ENCODE measurements around the gene ATP6V0A1.
"Not testable (repeated sequence)": the region's sequence is repeated elsewhere in the genome, so short reads cannot be mapped to it uniquely, and the experiment has no call there.

ATP6V0A1 gene

DNA sequence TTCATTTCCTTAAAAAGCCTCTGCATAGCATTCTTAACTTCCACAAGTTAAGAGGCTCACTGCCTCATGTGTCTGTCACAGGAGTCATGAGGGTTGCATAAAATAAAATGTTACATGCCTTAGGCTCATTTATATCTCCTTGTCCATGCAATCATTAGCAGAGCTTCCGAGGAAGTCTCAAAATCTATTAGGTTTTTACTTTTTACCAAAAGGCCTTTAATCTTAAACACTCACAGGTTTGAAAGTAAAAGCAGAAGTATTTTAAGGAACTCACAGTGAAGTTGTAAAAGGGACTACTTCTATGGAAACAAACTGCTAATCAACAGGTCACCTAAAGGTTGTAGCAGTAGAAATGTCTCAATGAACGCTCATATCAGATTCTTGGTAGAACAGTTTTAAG, 5.2 kb upstream of the ATP6V0A1 start:
- Histone ChIP-seq H3K4me3 (replicated peaks; ENCODE audit: low read depth, low read length) (no peak overlapping the region), H3K36me3 (ENCODE audit: control insufficient read depth, insufficient read depth, low read length) (no peaks in the 10 kb centered on the region), H3K27me3 (replicated peaks; ENCODE audit: control insufficient read depth, insufficient read depth, low read length) (no peaks in the 10 kb centered on the region)
- DNase-seq (ENCODE audit: extremely low read depth, insufficient read length): peak; percentile 15
- TF ChIP-seq, protein P1, sequence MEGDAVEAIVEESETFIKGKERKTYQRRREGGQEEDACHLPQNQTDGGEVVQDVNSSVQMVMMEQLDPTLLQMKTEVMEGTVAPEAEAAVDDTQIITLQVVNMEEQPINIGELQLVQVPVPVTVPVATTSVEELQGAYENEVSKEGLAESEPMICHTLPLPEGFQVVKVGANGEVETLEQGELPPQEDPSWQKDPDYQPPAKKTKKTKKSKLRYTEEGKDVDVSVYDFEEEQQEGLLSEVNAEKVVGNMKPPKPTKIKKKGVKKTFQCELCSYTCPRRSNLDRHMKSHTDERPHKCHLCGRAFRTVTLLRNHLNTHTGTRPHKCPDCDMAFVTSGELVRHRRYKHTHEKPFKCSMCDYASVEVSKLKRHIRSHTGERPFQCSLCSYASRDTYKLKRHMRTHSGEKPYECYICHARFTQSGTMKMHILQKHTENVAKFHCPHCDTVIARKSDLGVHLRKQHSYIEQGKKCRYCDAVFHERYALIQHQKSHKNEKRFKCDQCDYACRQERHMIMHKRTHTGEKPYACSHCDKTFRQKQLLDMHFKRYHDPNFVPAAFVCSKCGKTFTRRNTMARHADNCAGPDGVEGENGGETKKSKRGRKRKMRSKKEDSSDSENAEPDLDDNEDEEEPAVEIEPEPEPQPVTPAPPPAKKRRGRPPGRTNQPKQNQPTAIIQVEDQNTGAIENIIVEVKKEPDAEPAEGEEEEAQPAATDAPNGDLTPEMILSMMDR (IDR thresholded peaks at IDR 0.05; ENCODE audit: insufficient read depth, low read length, poor library complexity, severe bottlenecking): no peak

DNA sequence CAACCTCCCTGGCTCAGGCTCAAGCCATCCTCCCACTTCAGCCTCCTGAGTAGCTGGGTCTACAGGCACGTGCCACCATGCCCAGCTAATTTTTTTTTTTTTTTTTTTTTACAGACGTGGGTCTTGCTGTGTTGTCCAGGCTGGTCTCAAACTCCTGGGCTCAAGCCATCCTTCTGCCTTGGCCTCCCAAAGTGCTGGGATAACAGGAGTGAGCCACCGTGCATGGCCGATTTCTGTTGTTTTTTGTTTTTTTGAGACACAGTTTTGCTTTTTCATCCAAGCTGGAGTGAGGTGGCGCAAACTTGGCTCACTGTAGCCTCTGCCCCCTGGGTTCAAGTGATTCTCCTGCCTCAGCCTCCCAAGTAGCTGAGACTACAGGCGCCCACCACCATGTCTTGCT, 3.7 kb upstream of the ATP6V0A1 start:
- H3K4me3 ChIP-seq (replicated peaks; ENCODE audit: low read depth, low read length); H3K27me3 ChIP-seq (replicated peaks; ENCODE audit: control insufficient read depth, insufficient read depth, low read length); H3K36me3 ChIP-seq (ENCODE audit: control insufficient read depth, insufficient read depth, low read length); DNase-seq (ENCODE audit: extremely low read depth, insufficient read length): not testable (repeated sequence)

DNA sequence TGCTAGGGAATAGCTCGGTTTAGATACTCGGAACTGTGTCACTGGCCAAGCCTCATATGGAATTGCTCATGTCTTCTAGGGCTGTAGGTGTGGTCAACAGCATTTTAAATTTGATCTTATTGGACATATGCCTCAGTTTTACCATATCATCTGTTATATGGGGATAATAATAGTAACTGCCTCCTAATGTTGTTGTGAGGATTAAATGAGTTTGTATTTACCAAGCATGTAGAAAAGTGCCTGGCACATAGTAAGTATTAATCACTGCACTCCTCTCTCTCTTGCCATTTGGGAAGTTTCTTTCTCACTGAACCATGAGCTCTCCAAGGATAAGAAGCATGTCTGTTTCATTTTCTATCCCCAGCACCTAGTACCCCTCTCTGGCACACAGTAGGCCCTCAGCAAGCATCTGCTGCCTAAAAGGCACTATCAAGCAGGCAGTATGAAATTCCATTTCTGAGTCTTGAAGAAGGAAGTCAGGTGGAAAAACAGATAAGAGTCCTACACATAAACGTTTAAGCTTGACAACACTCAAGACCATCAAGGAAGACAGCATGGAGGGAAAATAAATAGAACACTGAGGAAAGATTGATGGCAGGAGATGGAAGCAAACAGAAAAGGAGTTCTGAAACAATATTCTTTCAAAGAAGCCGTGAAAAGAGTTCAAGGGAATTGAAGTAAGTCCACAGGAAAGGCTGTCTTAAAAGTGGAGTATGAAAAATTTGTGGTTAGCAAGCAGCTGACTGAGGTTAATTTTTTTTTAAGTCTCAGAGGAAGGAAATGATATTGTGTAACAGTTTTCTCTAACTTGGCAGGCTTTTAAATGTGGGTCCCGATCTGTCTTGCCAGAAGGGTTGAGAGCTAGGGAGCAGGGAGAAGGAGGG, 2.2 kb upstream of the ATP6V0A1 start:
- TF ChIP-seq, protein P1 (IDR thresholded peaks at IDR 0.05; ENCODE audit: insufficient read depth, low read length, poor library complexity, severe bottlenecking): no peak
- peaks cover 2% of the 10 kb centered on the region for H3K36me3 ChIP-seq (ENCODE audit: control insufficient read depth, insufficient read depth, low read length)
- peak overlapping the region; percentile 38 for H3K4me3 ChIP-seq (replicated peaks; ENCODE audit: low read depth, low read length)
- peak; percentile 55 for DNase-seq (ENCODE audit: extremely low read depth, insufficient read length)
- no peaks in the 10 kb centered on the region for H3K27me3 ChIP-seq (replicated peaks; ENCODE audit: control insufficient read depth, insufficient read depth, low read length)

DNA sequence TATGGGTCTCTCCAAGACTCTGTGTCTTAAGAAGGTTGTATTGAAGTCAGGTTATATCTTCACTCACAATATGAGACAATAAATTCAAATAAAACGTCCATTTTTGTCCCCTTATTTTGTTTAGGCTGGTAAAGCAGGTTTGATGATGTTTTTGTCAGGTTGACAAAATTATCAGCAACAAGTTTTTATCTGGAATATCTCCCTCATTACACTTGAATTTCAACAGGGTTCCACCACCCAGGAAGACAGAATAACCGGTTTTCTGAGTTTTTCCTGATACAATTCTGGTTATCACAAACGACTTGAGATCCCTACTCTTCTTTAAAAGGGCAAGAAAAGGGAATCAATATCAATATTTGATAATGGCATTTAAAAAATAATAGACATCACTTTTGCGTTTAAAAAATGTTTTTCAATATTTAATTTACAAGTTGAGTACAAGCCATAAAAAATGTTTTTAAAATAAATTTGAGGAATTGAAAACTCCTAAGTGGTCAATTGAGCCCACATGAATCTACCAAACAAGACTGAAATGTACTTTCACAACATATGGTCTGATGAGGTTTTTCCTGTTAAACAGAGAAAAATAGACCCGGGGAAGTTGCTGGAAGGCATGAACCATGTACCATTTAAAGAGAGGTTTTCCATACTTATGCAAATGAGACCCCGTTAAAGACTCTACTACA, 1.4 kb upstream of the ATP6V0A1 start:
- Histone ChIP-seq H3K27me3 (replicated peaks; ENCODE audit: control insufficient read depth, insufficient read depth, low read length) (no peaks in the 10 kb centered on the region), H3K36me3 (ENCODE audit: control insufficient read depth, insufficient read depth, low read length) (peaks cover 4% of the 10 kb centered on the region), H3K4me3 (replicated peaks; ENCODE audit: low read depth, low read length) (peak overlapping the region; percentile 38)
- TF ChIP-seq, protein P1 (IDR thresholded peaks at IDR 0.05; ENCODE audit: insufficient read depth, low read length, poor library complexity, severe bottlenecking): no peak
- peak; percentile 48 for DNase-seq (ENCODE audit: extremely low read depth, insufficient read length)

DNA sequence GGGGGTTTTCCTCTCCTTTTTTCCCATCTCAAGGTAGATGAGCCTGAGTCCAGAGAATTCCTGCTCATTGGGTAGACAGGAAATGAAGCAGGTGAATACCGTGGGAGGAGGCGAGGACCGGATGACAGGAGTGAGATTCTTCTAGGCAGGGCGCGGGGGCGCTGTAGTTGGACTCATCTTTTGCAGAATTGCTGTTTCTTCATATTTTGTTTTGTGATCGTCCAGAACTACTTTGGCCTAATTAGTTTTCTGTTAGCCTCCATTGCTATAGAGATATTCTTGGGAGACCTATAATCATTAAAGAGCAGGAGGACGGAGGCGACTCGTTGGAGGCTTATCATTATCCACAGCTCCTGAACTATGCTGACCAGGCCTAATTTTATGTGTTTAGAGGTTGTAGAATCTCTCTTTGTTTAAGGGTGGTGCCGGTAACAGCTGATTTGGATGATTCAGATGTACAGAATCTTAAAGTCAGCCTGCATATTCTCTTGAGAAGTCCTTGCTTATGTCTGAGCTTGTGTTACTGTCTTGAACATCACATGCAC, 650 bp downstream of the ATP6V0A1 start:
- peaks cover 8% of the 10 kb centered on the region for H3K36me3 ChIP-seq (ENCODE audit: control insufficient read depth, insufficient read depth, low read length)
- H3K27me3 ChIP-seq (replicated peaks; ENCODE audit: control insufficient read depth, insufficient read depth, low read length): no peaks in the 10 kb centered on the region
- TF ChIP-seq, protein P1 (IDR thresholded peaks at IDR 0.05; ENCODE audit: insufficient read depth, low read length, poor library complexity, severe bottlenecking): peak; percentile 70
- DNase-seq (ENCODE audit: extremely low read depth, insufficient read length): no peak
- H3K4me3 ChIP-seq (replicated peaks; ENCODE audit: low read depth, low read length): peak overlapping the region; percentile 99

DNA sequence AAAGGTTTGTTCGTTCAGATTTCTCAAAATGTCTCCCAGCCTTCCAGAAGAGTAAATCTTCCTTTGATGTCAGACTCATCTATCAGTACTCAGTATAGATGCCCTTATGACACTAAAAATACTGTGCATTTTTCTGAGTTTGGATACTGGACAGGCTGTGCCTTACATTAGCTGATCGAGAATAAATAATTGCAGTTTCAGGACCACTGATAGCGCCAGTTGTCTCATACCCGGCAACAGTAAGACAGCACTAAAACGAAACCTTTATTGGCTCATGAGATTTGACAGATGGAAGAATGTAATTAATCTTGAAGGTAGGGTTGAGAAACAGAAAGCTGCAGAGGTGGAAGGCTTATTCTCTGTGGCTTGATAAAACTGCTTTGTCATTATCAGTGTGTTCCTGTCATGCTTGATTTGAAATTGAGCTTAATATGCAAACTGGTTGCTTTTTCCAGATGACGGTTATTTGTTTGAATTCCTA, 1.2 kb downstream of the ATP6V0A1 start:
- TF ChIP-seq, protein P1 (IDR thresholded peaks at IDR 0.05; ENCODE audit: insufficient read depth, low read length, poor library complexity, severe bottlenecking): no peak
- peaks cover 8% of the 10 kb centered on the region for H3K36me3 ChIP-seq (ENCODE audit: control insufficient read depth, insufficient read depth, low read length)
- H3K4me3 ChIP-seq (replicated peaks; ENCODE audit: low read depth, low read length): peak overlapping the region; percentile 99
- peak; percentile 26 for DNase-seq (ENCODE audit: extremely low read depth, insufficient read length)
- no peaks in the 10 kb centered on the region for H3K27me3 ChIP-seq (replicated peaks; ENCODE audit: control insufficient read depth, insufficient read depth, low read length)

Measured in GM06990 (cell line).